Endometrial microvascular endothelial cells (primary cell): Measurements from ENCODE around the gene GRID1. TPM values are rescaled to one million over a fixed set of nuclear protein-coding genes. Genes with fewer than 3 reads are reported as not detected.

Experiments used
- in situ Hi-C: cut with HindIII; loops from 2 replicates; pipeline ENCODE4 v1.10.0; 2017; ENCODE audit warnings: low sequenced_read_pairs, low pct_unique_long_range_greater_than_20kb; ENCODE audit errors: inconsistent ontology term
- total RNA-seq: library from RNA; depleted of rRNA; stranded (reverse); fragments of >200 nt; gene quantifications from one replicate; pipeline ENCODE4 v1.2.3, GENCODE V29; 2015; ENCODE audit errors: inconsistent ontology term

GRID1 gene
- total RNA-seq, 1 donor from 2014 or later: not detected

GRCh38 chr10:86287966-86288579 lies 78.5 kb downstream of the GRID1 start:
- in situ Hi-C loops: no loop called here

GRCh38 chr10:86287110-86287793 lies 79.3 kb downstream of the GRID1 start:
- in situ Hi-C loops: no loop called here

GRCh38 chr10:86286236-86287109 lies 80.1 kb downstream of the GRID1 start:
- in situ Hi-C loops: no loop called here

- in situ Hi-C loops: no loop called here
Measured at GRCh38 chr10:86285136-86285790, 81.3 kb downstream of the GRID1 start.

- in situ Hi-C loops: no loop called here
Measured at GRCh38 chr10:86284355-86285105, 82.1 kb downstream of the GRID1 start.

GRCh38 chr10:86283466-86284287 lies 82.9 kb downstream of the GRID1 start:
- in situ Hi-C loops: no loop called here

GRCh38 chr10:86282664-86283465 lies 83.7 kb downstream of the GRID1 start:
- in situ Hi-C loops: no loop called here

GRCh38 chr10:86281396-86281795 lies 85.2 kb downstream of the GRID1 start:
- in situ Hi-C loops: no loop called here

GRCh38 chr10:86269332-86269731 lies 97.3 kb downstream of the GRID1 start:
- in situ Hi-C loops: no loop called here

GRCh38 chr10:86267286-86268195 lies 99.1 kb downstream of the GRID1 start:
- in situ Hi-C loops: no loop called here

- in situ Hi-C loops: no loop called here
Measured at GRCh38 chr10:86266446-86267242, 100.0 kb downstream of the GRID1 start.

GRCh38 chr10:86265895-86266259 lies 100.7 kb downstream of the GRID1 start:
- in situ Hi-C loops: no loop called here

- in situ Hi-C loops: no loop called here
Measured at GRCh38 chr10:86265236-86265894, 101.2 kb downstream of the GRID1 start.

- in situ Hi-C loops: no loop called here
Measured at GRCh38 chr10:86264481-86265231, 101.9 kb downstream of the GRID1 start.
